Natural killer cell (primary cell): Measurements from ENCODE around the gene TWIST2. TPM values are rescaled to one million over a fixed set of nuclear protein-coding genes. Genes with fewer than 3 reads are reported as not detected.

Source experiments
- ATAC-seq, 3 donors: fragments of 150-1000 bp in 2 of 3; fragments of 200-7000 bp in 1 of 3; cut with Tn5 transposase; 1 replicate in 1 of 3; 2 replicates in 2 of 3; pipeline ENCODE4 v1.10.0; 2021; ENCODE audit warnings: mild to moderate bottlenecking in 2 of 3, moderate library complexity in 2 of 3
- DNase-seq, 2 donors: peaks; one replicate each; pipeline versions ENCODE4 v3.0.0 to v3.0.0-alpha.2; 2013 to 2021; ENCODE audit warnings: mixed read lengths in 1 of 2
- H3K27ac ChIP-seq: one replicate; pipeline ENCODE4 v1.5.1; 2013; ENCODE audit warnings: mild to moderate bottlenecking, low read length
- H3K27me3 ChIP-seq: one replicate; pipeline ENCODE4 v1.6.1; 2013; ENCODE audit warnings: low read length; ENCODE audit not compliant: control insufficient read depth, insufficient read depth
- H3K36me3 ChIP-seq: one replicate; pipeline ENCODE4 v1.6.1; 2013; ENCODE audit warnings: low read length; ENCODE audit not compliant: control insufficient read depth, insufficient read depth
- H3K4me1 ChIP-seq: one replicate; pipeline ENCODE4 v1.6.1; 2013; ENCODE audit warnings: low read length; ENCODE audit not compliant: control insufficient read depth, insufficient read depth
- H3K4me3 ChIP-seq: one replicate; pipeline ENCODE4 v1.5.1; 2013; ENCODE audit warnings: low read length
- H3K9me3 ChIP-seq: one replicate; pipeline ENCODE4 v1.6.1; 2013; ENCODE audit warnings: low read length; ENCODE audit not compliant: control insufficient read depth, insufficient read depth
- H3K27ac Mint-ChIP-seq, 2 donors: one replicate each; pipeline ENCODE4 v1.8.0; 2022; ENCODE audit warnings: mild to moderate bottlenecking in 2 of 2, mixed read lengths in 2 of 2, moderate library complexity in 1 of 2
- H3K27me3 Mint-ChIP-seq, 2 donors: one replicate each; pipeline ENCODE4 v1.8.0; 2022; ENCODE audit warnings: low read depth in 2 of 2, mixed read lengths in 2 of 2
- H3K36me3 Mint-ChIP-seq: one replicate; pipeline ENCODE4 v1.8.0; 2022; ENCODE audit warnings: mixed read lengths
- H3K4me1 Mint-ChIP-seq, 2 donors: one replicate each; pipeline ENCODE4 v1.8.0; 2022; ENCODE audit warnings: mixed read lengths in 2 of 2
- H3K4me3 Mint-ChIP-seq: one replicate; pipeline ENCODE4 v1.8.0; 2022; ENCODE audit warnings: mild to moderate bottlenecking, moderate library complexity, mixed read lengths
- H3K9me3 Mint-ChIP-seq, 2 donors: one replicate each; pipeline ENCODE4 v1.8.0; 2022; ENCODE audit warnings: mixed read lengths in 2 of 2
- WGBS: methylation state at CpG from one replicate; pipeline ENCODE4 v1.1.7; 2013; ENCODE audit warnings: missing lambda C conversion rate; ENCODE audit not compliant: insufficient coverage; 5-methylcytosine and 5-hydroxymethylcytosine counted together
- intact Hi-C: fragments of 100-400 bp; cut with micrococcal nuclease; formaldehyde crosslinking; loops from one replicate; pipeline ENCODE4 v1.14.2; 2022
- total RNA-seq, 4 donors: library from RNA; stranded (reverse); fragments of 120-200 nt in 1 of 4; gene quantifications; one replicate each; pipeline versions ENCODE4 v1.2.3 to v1.2.4, GENCODE V29; 2013 to 2022
- TF ChIP-seq, protein P1 (sequence below): fragments of 200-600 bp; IDR thresholded peaks from one replicate; pipeline ENCODE4 v1.8.0; 2022; ENCODE audit warnings: antibody characterized with exemption

TWIST2 gene
- total RNA-seq, 3 donors from 2014 or later (not counting 1 experiment from before 2014, with no cell fraction given) = not detected

DNA sequence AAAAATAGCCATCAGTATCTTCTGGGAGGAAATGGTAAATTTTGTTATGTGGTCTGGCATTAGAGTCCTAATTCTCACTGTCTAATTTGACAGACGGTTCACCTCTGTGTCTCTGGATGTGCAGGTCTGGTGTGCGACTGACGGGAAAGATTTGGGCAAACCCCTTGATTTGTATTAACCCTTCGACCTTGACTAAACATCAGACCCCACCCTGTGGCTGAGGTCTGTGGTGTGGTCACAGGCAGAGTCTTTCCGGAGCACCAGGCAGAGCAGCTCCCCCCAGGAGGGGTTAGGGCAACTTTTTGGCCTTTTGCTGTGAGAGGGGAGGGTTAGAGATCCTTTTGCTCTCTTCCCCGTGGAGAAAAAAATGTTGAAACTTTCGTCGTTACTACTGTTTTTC is 6.4 kb downstream of the TWIST2 start:
- H3K27me3 Mint-ChIP-seq = peaks cover 7 to 22% of the 10 kb centered on the region in 2 donors
- intact Hi-C loops = no loop called here
- DNase-seq (no peak), ATAC-seq (no peak)
- TF ChIP-seq, protein P1, sequence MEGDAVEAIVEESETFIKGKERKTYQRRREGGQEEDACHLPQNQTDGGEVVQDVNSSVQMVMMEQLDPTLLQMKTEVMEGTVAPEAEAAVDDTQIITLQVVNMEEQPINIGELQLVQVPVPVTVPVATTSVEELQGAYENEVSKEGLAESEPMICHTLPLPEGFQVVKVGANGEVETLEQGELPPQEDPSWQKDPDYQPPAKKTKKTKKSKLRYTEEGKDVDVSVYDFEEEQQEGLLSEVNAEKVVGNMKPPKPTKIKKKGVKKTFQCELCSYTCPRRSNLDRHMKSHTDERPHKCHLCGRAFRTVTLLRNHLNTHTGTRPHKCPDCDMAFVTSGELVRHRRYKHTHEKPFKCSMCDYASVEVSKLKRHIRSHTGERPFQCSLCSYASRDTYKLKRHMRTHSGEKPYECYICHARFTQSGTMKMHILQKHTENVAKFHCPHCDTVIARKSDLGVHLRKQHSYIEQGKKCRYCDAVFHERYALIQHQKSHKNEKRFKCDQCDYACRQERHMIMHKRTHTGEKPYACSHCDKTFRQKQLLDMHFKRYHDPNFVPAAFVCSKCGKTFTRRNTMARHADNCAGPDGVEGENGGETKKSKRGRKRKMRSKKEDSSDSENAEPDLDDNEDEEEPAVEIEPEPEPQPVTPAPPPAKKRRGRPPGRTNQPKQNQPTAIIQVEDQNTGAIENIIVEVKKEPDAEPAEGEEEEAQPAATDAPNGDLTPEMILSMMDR = no peak
- no peak overlapping the region for H3K27ac Mint-ChIP-seq
- Histone ChIP-seq H3K4me3 (no peak overlapping the region), H3K9me3 (no peaks in the 10 kb centered on the region), H3K27me3 (peaks cover 9% of the 10 kb centered on the region), H3K27ac (no peak overlapping the region), H3K36me3 (no peaks in the 10 kb centered on the region), H3K4me1 (no peaks in the 10 kb centered on the region)
- 84% methylated on average over 6 of the region's 8 CpGs for WGBS
- H3K4me1 Mint-ChIP-seq = no peaks in the 10 kb centered on the region
- no peaks in the 10 kb centered on the region for H3K9me3 Mint-ChIP-seq
- no peaks in the 10 kb centered on the region for H3K36me3 Mint-ChIP-seq
- H3K4me3 Mint-ChIP-seq = no peak overlapping the region

DNA sequence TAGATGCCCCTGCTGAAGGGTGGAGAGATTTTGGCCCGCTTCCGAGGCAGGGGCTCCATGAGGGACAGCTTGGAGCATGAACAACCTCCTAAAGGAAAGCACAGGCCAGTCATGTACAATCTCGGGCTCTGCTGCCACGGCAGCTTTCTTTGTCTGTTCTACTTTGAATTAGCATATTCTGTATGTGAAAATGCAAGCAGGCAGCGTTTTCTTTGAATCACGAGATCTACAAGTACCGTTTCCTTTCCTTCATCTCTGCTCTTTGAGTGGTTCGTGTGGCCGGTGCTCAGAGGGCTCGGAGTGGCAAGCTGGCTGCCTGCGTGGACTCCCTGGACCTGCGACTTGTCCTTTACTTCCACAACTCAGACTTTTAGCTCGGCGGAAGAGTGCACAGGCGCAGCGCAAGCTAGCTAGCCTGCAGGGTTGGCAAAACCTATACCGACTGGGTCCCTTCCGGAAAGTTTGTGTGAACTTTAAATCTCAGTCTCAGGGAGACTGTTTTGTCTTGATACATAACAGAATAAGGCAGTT is 6.9 kb downstream of the TWIST2 start:
- H3K4me3 ChIP-seq = no peak overlapping the region
- Mint-ChIP-seq H3K27me3 (peaks cover 5 to 22% of the 10 kb centered on the region in 2 donors), H3K9me3 (no peaks in the 10 kb centered on the region), H3K4me1 (no peaks in the 10 kb centered on the region), H3K27ac (no peak overlapping the region), H3K36me3 (no peaks in the 10 kb centered on the region), H3K4me3 (no peak overlapping the region)
- intact Hi-C loops = no loop called here
- H3K4me1 ChIP-seq = no peaks in the 10 kb centered on the region
- 85% methylated on average over 18 of the region's 18 CpGs for WGBS
- H3K27me3 ChIP-seq = peaks cover 5% of the 10 kb centered on the region
- no peak overlapping the region for H3K27ac ChIP-seq
- ATAC-seq (no peak), DNase-seq (no peak)
- TF ChIP-seq, protein P1 = no peak
- no peaks in the 10 kb centered on the region for H3K36me3 ChIP-seq
- H3K9me3 ChIP-seq = no peaks in the 10 kb centered on the region

DNA sequence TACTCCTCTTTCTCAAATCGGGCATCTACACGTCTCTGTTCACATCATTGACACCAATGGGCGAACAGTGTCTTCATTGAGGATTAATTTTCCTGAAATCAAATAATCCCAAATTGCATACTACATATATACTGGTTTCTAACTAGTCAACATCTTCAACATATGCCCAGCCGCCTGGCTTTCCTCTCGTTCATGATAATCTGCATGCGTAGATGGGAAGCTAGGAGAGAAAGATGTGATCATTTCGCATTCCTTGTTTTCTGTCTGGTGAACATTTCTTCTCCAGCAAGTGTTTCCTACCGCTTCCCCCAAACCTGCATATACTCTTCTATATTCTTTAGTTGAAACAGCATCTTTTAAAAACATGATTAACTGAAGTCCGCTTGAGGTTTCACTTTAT is 7.4 kb downstream of the TWIST2 start:
- intact Hi-C loops = no loop called here
- Mint-ChIP-seq H3K4me3 (no peak overlapping the region), H3K9me3 (no peaks in the 10 kb centered on the region), H3K27ac (no peak overlapping the region), H3K36me3 (no peaks in the 10 kb centered on the region), H3K4me1 (no peaks in the 10 kb centered on the region), H3K27me3 (peaks cover 4 to 22% of the 10 kb centered on the region in 2 donors)
- ATAC-seq = no peak
- H3K9me3 ChIP-seq = no peaks in the 10 kb centered on the region
- peaks cover 4% of the 10 kb centered on the region for H3K27me3 ChIP-seq
- no peaks in the 10 kb centered on the region for H3K4me1 ChIP-seq
- no peak overlapping the region for H3K4me3 ChIP-seq
- no peaks in the 10 kb centered on the region for H3K36me3 ChIP-seq
- no peak overlapping the region for H3K27ac ChIP-seq
- TF ChIP-seq, protein P1 = no peak
- WGBS = 88% methylated on average over 7 of the region's 9 CpGs
- DNase-seq = no peak

DNA sequence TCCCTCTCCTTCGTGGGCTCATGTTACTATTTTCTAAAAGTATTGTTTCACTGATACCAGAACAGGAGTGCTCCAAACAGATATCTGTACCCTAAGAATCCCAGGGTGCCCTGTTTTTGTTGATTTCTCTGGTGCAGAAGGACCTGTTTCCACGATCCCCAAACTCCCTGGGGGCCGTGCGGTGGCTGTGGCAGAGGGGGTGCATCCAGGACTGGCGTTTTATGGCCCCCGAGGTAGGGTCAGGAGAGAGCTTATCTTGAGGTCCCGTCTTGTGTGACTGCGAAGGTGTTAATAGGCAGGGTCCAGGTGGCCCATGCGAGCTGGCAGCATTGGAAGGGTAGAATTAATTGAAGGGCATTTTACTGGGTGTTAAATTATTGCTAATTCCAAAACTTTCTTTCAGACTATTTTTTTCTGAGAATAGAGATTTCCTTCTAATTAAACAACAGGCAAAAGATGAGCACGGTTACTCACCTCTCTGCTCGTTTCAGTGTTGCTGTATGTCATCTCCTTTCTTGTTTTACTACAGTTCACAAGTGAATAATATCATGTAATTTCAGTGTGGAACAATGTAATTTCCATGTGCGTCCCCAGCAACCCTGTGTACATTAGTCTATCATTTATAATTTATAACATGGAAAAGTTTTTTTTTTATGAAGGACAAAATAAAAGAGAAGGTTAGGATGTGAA is 8.2 kb downstream of the TWIST2 start:
- TF ChIP-seq, protein P1 = no peak
- Mint-ChIP-seq H3K4me3 (no peak overlapping the region), H3K27me3 (peaks cover 4 to 15% of the 10 kb centered on the region in 2 donors), H3K36me3 (no peaks in the 10 kb centered on the region), H3K9me3 (no peaks in the 10 kb centered on the region), H3K4me1 (no peaks in the 10 kb centered on the region), H3K27ac (no peak overlapping the region)
- H3K36me3 ChIP-seq = no peaks in the 10 kb centered on the region
- no peaks in the 10 kb centered on the region for H3K9me3 ChIP-seq
- no peak overlapping the region for H3K4me3 ChIP-seq
- no peaks in the 10 kb centered on the region for H3K4me1 ChIP-seq
- peaks cover 4% of the 10 kb centered on the region for H3K27me3 ChIP-seq
- intact Hi-C loops = no loop called here
- DNase-seq = no peak
- no peak overlapping the region for H3K27ac ChIP-seq
- no peak for ATAC-seq
- 72% methylated on average over 11 of the region's 12 CpGs for WGBS
